ENCODE measurements around the gene PIK3C2B.

GRCh38 chr1:204448344-204448964 lies 46.2 kb downstream of the PIK3C2B start:
- no peak for TF ChIP-seq POLR2A (IDR thresholded peaks at IDR 0.05)
- TF ChIP-seq CTCF (IDR thresholded peaks at IDR 0.05) = no peak
- TF ChIP-seq POLR2AphosphoS5 (IDR thresholded peaks at IDR 0.05) = no peak

Measured in gastroesophageal sphincter (tissue), 3 donors.